ENCODE results near the gene GJD3. TPM values are rescaled to one million over a fixed set of nuclear protein-coding genes. Genes with fewer than 3 reads are reported as not detected.

The GJD3 gene
- total and polyA plus RNA-seq, 9 of the 15 experiments (the other 6 are each of a cell fraction or from before 2014, with no cell fraction given) = 0.17 to 0.38 TPM; not detected in 7

- no peak for TF ChIP-seq EZH2 (IDR thresholded peaks at IDR 0.05; ENCODE audit: borderline replicate concordance, low read depth, low read length)
- TF ChIP-seq E2F5 (CRISPR knock-in tag; IDR thresholded peaks at IDR 0.05) = no peak
- peak; percentile 23; the same call in 1 of the 2 replicates for TF ChIP-seq CXXC5 (CRISPR knock-in tag; IDR thresholded peaks at IDR 0.05)
- no peak for TF ChIP-seq FOXA1 (IDR thresholded peaks at IDR 0.05; ENCODE audit: borderline replicate concordance)
- TF ChIP-seq PRDM10 (IDR thresholded peaks at IDR 0.05; ENCODE audit: partially characterized antibody) = peak; percentile 87
- peak; percentile 92 for TF ChIP-seq RAD51 (IDR thresholded peaks at IDR 0.05; ENCODE audit: borderline replicate concordance, low read depth)
- TF ChIP-seq DPF2 (IDR thresholded peaks at IDR 0.05) = peak; percentile 62; the same call in 1 of the 2 replicates
- TF ChIP-seq BCL6 (CRISPR knock-in tag; IDR thresholded peaks at IDR 0.05) = no peak
- TF ChIP-seq NR2C2 (CRISPR knock-in tag; IDR thresholded peaks at IDR 0.05) = no peak
- peak; percentile 54; the same call in 1 of the 2 replicates for TF ChIP-seq NR2C2 (tag; IDR thresholded peaks at IDR 0.05)
- TF ChIP-seq, protein P1, sequence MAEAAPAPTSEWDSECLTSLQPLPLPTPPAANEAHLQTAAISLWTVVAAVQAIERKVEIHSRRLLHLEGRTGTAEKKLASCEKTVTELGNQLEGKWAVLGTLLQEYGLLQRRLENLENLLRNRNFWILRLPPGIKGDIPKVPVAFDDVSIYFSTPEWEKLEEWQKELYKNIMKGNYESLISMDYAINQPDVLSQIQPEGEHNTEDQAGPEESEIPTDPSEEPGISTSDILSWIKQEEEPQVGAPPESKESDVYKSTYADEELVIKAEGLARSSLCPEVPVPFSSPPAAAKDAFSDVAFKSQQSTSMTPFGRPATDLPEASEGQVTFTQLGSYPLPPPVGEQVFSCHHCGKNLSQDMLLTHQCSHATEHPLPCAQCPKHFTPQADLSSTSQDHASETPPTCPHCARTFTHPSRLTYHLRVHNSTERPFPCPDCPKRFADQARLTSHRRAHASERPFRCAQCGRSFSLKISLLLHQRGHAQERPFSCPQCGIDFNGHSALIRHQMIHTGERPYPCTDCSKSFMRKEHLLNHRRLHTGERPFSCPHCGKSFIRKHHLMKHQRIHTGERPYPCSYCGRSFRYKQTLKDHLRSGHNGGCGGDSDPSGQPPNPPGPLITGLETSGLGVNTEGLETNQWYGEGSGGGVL (CRISPR knock-in tag; IDR thresholded peaks at IDR 0.05) = no peak
- TF ChIP-seq TBL1XR1 (IDR thresholded peaks at IDR 0.05; ENCODE audit: low read length in 2 of 2) = 0 out of 4 replicates have a peak, but pooled peaks of 1 of the 2 experiments have one; percentile 11
- TF ChIP-seq, protein P2, sequence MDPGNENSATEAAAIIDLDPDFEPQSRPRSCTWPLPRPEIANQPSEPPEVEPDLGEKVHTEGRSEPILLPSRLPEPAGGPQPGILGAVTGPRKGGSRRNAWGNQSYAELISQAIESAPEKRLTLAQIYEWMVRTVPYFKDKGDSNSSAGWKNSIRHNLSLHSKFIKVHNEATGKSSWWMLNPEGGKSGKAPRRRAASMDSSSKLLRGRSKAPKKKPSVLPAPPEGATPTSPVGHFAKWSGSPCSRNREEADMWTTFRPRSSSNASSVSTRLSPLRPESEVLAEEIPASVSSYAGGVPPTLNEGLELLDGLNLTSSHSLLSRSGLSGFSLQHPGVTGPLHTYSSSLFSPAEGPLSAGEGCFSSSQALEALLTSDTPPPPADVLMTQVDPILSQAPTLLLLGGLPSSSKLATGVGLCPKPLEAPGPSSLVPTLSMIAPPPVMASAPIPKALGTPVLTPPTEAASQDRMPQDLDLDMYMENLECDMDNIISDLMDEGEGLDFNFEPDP (CRISPR knock-in tag; IDR thresholded peaks at IDR 0.05) = no peak
- peak; percentile 30; the same call in 1 of the 2 replicates for TF ChIP-seq POLR2A (conservative IDR thresholded peaks at IDR 0.05)
- TF ChIP-seq, protein P3, sequence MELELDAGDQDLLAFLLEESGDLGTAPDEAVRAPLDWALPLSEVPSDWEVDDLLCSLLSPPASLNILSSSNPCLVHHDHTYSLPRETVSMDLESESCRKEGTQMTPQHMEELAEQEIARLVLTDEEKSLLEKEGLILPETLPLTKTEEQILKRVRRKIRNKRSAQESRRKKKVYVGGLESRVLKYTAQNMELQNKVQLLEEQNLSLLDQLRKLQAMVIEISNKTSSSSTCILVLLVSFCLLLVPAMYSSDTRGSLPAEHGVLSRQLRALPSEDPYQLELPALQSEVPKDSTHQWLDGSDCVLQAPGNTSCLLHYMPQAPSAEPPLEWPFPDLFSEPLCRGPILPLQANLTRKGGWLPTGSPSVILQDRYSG (tag; conservative IDR thresholded peaks at IDR 0.05; ENCODE audit: low read depth) = no peak
- 0 out of 2 replicates have a peak, but pooled peaks have one; percentile 39 for TF ChIP-seq CBX1 (IDR thresholded peaks at IDR 0.05; ENCODE audit: low read depth)
- TF ChIP-seq HDGF (IDR thresholded peaks at IDR 0.05) = no peak
- TF ChIP-seq CTBP1 (IDR thresholded peaks at IDR 0.05; ENCODE audit: borderline replicate concordance) = peak; percentile 41; the same call in 1 of the 2 replicates
These were observed 41.9 kb downstream of the GJD3 start (continued) for GRCh38 chr17:40322358-40323315.

Data from K562 (cell line).